SK-N-SH treated with all-trans-retinoic acid at 6 μM for 48 hours (cell line): ENCODE data around the gene RET.

Experiments
- BACH2 ChIP-seq: fragments of 250-450 bp; sonication (Bioruptor Pico); IDR thresholded peaks from 2 replicates; pipeline ENCODE4 v1.9.0; 2021; ENCODE audit warnings: mild to moderate bottlenecking, borderline replicate concordance
- CREB5 ChIP-seq: fragments of 250-450 bp; sonication (Bioruptor Pico); IDR thresholded peaks from 2 replicates; pipeline ENCODE4 v1.5.1; 2020; ENCODE audit warnings: low read depth, mild to moderate bottlenecking, moderate library complexity
- CSRNP3 ChIP-seq: fragments of 250-450 bp; sonication (Bioruptor Pico); IDR thresholded peaks from 2 replicates; pipeline ENCODE4 v1.5.1; 2021; ENCODE audit warnings: mild to moderate bottlenecking, moderate library complexity
- PATZ1 ChIP-seq: fragments of 250-450 bp; sonication (Bioruptor Pico); IDR thresholded peaks from 2 replicates; pipeline ENCODE4 v1.8.0; 2020; ENCODE audit warnings: mild to moderate bottlenecking, moderate library complexity, borderline replicate concordance
- PPARA ChIP-seq: fragments of 250-450 bp; sonication (Bioruptor Pico); IDR thresholded peaks from 2 replicates; pipeline ENCODE4 v1.5.0; 2020; ENCODE audit warnings: mild to moderate bottlenecking, borderline replicate concordance
- TOX ChIP-seq: fragments of 250-450 bp; sonication (Bioruptor Pico); IDR thresholded peaks from 2 replicates; pipeline ENCODE4 v1.8.0; 2021; ENCODE audit warnings: mild to moderate bottlenecking, moderate library complexity, borderline replicate concordance
- ZFP3 ChIP-seq: fragments of 250-450 bp; sonication (Bioruptor Pico); IDR thresholded peaks from 2 replicates; pipeline ENCODE4 v1.5.0; 2020; ENCODE audit warnings: mild to moderate bottlenecking, moderate library complexity
- ZFP30 ChIP-seq: fragments of 450-650 bp; formaldehyde crosslinking; IDR thresholded peaks from 2 replicates; pipeline ENCODE4 v1.5.0; 2022; ENCODE audit warnings: mild to moderate bottlenecking, moderate library complexity
- ZNF565 ChIP-seq: fragments of 450-650 bp; formaldehyde crosslinking; conservative IDR thresholded peaks from 2 replicates; pipeline ENCODE4 v1.5.0; 2020; ENCODE audit warnings: low read depth, mild to moderate bottlenecking, moderate library complexity
- ZNF8 ChIP-seq: fragments of 450-650 bp; formaldehyde crosslinking; IDR thresholded peaks from 2 replicates; pipeline ENCODE4 v1.5.0; 2020; ENCODE audit warnings: mild to moderate bottlenecking, moderate library complexity

GRCh38 chr10:43174969-43175368, 98.1 kb downstream of the RET start:
- TF ChIP-seq ZFP3 (CRISPR knock-in tag): no peak
- TF ChIP-seq PATZ1 (CRISPR knock-in tag): no peak
- no peak for TF ChIP-seq ZFP30
- TF ChIP-seq CREB5: no peak
- TF ChIP-seq ZNF8 (CRISPR knock-in tag): no peak
- no peak for TF ChIP-seq CSRNP3
- TF ChIP-seq TOX (CRISPR knock-in tag): no peak
- TF ChIP-seq PPARA (CRISPR knock-in tag): no peak
- no peak for TF ChIP-seq ZNF565 (CRISPR knock-in tag)
- no peak for TF ChIP-seq BACH2 (CRISPR knock-in tag)
